Adipose tissue (tissue), 3 donors: ENCODE results near the gene DUS4L. TPM values are rescaled to one million over a fixed set of nuclear protein-coding genes. Genes with fewer than 3 reads are reported as not detected.

Experiments
- H3K27ac ChIP-seq: one replicate; pipeline ENCODE4 v1.5.1; 2013; ENCODE audit warnings: low read depth, low read length
- WGBS, 3 donors: extraction: QIAGEN DNeasy Blood & Tissue Kit; methylation state at CpG; one replicate each; pipeline ENCODE4 v1.1.7; 2013; 5-methylcytosine and 5-hydroxymethylcytosine counted together
- polyA plus RNA-seq, 3 donors: library from polyadenylated mRNA; stranded (reverse); fragments of 200-250 nt; gene quantifications; one replicate each; pipeline ENCODE4 v1.2.3, GENCODE V29; 2013
- donor health status: healthy with polysubstance abuse.
- donor health status: Bipolar disorder and iron deficiency.
- donor health status: healthy.

Gene DUS4L
- polyA plus RNA-seq, 3 donors = 2.0 to 6.2 (median 2.6) TPM

DNA sequence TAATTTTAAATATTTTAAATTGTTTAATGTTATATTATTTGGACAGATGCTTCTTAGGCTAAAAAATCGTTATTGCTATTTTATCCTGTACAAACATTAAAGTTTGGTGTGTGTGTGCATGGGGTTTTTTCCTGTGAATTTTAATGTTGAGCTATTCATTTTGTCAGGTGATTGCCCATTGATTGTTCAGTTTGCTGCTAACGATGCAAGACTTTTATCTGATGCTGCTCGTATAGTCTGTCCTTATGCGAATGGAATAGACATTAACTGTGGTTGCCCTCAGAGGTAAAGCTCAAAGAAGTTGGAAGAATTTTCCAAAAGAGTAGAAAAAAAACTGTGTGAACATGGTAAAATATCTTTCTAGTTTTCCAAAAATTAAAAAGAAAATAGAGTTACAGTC, 9.8 kb downstream of the DUS4L start:
- WGBS, 3 donors = 82 to 92% (median 92%) methylated on average over 4 of the region's 4 CpGs
- no peak overlapping the region for H3K27ac ChIP-seq

DNA sequence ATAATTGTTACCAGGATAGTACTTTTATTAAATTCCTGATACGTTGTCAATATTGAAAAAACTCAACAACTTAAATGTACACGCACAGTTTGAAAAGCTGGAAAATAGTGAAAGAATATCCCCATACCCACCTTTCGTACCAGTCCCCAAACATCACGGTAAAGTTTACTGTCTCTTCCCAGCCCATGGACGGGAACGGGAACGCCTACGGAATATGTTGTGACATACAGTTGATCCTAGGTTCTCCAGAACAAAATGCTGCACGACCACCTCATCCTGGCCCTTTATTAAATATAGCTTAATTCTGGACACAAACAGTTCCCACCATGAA, 15.7 kb downstream of the DUS4L start:
- WGBS, 3 donors = 1 to 3% (median 2%) methylated on average over 9 of the region's 9 CpGs

DNA sequence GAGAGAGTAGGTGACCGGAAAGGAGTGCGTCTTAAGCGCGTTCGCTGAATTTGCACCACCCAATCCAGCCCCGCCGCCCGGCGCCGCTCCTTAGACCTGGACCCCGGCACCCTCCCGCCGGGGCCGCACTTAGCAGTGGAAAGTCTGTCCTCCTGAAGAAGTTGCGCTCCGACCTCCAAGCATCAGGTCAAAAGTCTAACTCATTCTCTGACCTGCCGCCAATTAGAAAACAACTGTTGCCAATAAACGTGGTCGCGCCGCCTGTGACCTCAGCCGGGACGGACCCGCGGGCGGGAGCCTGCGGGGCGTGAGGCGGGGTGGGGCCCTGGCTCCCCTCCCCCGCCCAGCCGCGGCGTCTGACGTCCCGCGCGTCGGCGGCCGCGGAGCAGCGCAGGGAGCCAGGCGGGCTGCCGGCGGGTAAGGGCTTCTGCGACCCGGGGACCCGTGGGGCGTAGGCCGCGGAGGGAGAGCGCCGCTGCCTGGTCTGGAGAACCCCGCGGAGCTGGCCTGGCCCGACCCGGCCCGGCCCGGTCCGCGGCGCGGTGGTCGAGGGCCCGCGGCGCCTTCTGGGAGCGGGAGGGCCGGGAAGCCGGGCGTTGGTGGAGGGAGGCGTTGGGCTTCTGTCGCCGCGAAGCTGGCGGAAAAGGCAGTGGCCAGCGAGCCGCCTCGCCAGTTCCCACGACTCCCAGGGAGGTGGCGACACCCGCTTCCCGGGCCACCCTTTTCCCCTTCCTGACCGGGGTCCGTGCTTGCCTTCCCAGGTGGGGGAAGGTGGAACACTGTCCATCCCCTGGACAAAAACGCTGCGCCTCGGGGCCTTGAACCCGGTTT, 16.3 kb downstream of the DUS4L start, which contains the start of gene BCAP29:
Gene BCAP29, plus strand, starts transcription at position 362 of the 831 bp plus-strand sequence. CDS start 527 bp downstream, outside the sequence.
- 0% methylated on average over 71 to 89 of the region's 89 CpGs for WGBS, 3 donors

More for the DNA sequence above, 15.7 kb downstream of the DUS4L start:
- H3K27ac ChIP-seq = no peak overlapping the region

DNA sequence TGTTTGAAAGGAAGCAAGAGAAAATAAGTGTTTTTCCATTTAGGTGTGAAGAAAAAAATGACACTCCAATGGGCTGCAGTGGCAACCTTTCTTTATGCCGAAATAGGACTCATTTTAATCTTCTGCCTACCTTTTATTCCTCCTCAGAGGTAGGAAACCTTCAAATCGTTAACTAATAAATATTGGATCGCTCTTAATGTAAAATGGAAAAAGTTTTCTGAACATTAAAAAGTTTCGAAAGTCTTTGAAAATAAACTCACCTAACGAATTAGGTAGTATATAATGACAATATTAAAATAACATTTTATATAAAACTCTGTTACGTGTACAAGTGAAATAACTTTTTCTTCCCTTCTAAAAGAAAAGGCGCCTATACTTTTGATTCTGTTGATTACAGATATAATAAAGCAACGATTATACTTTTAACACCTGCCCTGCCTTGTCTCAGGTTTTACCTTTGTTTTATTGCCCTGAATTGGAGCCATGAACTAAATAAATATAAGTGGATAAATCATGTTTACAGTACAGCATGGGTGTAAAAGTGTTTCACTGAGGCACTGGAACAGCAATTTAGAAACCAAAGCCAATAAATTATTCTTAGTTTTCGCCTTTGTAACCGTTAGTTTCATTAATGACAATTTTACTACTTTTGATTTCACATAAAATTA, 17.1 kb downstream of the DUS4L start:
- peak overlapping the region; percentile 59 for H3K27ac ChIP-seq
- WGBS, 3 donors = 21 to 46% (median 37%) methylated on average over 10 of the region's 10 CpGs

More for the DNA sequence above, 16.3 kb downstream of the DUS4L start, which contains the start of gene BCAP29:
- peak within 1 kb of the TSS; percentile 59 for H3K27ac ChIP-seq

DNA sequence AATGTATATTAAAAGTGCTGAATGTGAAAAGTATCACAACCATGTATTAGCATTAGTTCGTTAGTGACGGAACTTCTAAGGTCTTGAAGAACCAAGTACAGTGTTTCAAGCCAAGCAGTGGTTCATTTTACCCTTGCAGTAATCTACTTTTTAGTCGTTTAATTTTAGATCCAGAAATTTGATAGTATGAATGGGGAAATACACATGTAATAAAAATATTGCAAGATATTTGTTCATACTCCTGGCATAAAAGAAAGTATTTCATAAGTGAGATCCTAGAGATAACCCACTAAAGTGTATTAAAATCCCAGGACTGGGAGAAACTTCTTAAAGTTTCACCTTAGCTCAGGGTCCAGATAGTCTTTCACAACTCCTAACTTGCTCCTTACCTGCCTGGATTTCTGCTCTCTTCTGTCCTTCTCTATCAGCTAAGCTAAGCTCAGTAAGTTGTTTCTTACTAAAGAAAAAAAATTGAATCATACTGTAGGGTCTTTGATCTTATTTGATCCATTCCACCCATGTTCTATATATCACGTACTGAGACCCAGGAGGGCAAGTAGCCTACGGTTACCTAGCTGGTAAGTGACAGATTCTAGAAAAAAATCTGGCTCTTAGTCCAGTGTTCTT, 17.7 kb downstream of the DUS4L start:
- WGBS, 3 donors = 44 to 57% (median 55%) methylated on average over 5 of the region's 5 CpGs

DNA sequence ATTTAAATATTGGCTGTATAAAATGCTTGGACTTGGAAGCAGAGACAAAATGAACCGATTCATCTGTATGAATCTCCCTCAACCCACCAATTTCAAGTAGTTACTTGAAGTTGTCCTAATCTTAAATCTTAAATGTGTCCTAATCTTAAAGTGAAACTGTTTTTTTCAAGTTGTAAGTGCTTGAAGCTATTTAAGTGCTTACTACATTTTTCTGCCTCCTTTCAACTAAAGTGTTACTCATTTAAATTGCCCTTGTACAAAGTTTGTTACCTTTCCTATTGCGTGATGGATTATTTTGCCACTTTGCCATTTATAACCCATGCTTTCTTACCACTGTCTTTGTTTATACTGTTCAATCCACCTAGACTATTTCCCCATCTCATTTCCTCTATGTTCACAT, 19.1 kb downstream of the DUS4L start:
- H3K27ac ChIP-seq = no peak overlapping the region
- WGBS, 3 donors = 79 to 92% (median 87%) methylated on average over 2 of the region's 2 CpGs

More for the DNA sequence above, 17.7 kb downstream of the DUS4L start:
- H3K27ac ChIP-seq = no peak overlapping the region

DNA sequence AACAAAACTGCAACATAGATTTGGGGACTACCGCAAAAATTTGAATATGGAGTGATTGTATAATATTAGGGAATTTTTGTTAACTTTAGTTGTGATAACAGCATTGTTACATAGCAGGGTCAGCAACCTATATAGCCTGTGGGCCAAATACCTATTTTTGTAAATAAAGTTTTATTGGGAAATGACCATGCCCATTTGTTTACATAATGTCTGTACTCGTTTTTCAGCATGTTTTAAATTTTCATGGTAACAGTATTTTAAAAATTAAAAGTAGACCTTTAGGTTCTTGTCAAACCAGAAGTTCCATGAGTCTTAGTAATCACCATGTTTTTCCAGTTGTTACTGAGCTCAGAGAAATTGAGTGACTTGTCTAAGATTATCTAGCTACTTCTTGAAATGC, 20.9 kb downstream of the DUS4L start:
- WGBS, 3 donors = 82 to 88% (median 84%) methylated on average over 2 of the region's 2 CpGs
- no peak overlapping the region for H3K27ac ChIP-seq

DNA sequence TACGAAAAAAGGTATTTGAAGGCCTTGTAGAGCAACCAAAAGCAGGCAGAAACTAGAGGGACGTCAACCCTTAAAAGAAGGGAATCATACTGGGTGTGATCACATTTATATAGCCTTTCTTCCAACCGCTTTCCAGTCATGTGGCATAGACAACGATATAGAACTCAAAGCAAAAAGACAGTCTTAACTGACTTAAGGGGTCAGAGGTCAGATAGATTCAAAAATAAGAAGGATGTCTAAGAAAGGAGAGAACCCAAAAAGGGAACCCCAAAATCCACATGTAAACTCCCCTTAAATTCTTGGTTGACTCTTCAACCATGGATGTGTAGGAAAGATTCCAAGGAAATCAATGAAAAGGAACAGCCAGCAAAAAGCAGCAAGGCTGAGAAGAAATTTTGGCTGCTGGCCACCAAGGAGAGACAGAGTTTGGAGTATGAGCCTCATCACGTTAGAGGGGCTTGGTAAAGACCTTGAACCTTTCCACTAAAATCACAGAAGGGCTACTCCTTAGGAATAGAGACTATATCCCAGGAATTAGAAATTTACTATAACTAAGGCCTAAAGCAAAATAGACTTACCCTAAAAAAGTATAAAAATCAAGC, 24.9 kb downstream of the DUS4L start:
- WGBS, 3 donors = 92 to 95% (median 94%) methylated on average over 5 of the region's 5 CpGs
- no peak overlapping the region for H3K27ac ChIP-seq

DNA sequence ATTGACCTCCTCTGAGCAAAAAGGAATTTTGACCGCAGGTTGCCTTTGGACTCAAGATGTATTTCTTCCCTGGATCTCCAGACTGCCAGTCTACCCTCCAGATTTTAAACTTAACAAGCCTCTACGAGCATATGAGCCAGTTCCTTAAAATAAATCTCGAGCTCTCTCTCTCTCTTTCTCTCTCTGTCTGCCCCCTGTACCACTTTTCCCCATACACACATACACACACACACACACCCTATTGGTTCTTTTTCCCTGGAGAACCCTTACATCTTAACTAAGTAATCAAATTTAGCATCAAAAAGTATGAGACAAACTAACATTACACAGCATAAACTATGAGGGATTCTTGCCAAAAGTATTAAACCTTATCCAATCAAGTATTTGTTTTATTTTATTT, 27.6 kb downstream of the DUS4L start:
- no peak overlapping the region for H3K27ac ChIP-seq
- WGBS, 3 donors = 66 to 85% (median 85%) methylated on average over 3 of the region's 3 CpGs

DNA sequence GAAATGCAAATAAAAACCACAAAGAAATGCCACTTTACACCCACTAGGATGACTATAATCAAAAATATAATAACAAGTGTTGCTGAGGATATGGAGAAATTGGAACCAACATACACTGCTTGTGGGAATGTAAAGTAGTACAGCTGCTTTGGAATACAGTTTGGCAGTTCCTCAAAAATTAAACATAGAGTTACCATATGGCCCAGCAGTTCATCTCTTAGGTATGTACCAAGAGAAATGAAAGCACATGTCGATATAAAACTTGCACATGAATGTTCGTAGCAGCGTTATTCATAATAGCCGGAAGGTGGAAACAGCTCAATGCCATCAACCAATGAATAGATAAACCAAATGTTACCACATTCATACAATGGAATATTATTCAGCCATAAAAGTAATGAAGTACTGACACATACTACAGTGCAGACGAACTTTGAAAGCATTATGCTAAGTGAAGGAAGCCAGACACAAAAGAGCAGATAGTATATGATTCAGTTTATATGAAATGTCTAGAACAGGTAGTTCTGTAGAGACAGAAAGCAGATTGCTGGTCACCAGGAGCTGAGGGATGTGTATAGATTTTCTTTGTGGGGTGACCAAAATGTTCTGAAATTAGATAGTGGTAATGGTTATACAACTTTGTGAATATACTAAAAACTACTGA, 28.7 kb downstream of the DUS4L start:
- no peak overlapping the region for H3K27ac ChIP-seq
- WGBS, 3 donors = 92 to 98% (median 93%) methylated on average over 5 of the region's 5 CpGs

DNA sequence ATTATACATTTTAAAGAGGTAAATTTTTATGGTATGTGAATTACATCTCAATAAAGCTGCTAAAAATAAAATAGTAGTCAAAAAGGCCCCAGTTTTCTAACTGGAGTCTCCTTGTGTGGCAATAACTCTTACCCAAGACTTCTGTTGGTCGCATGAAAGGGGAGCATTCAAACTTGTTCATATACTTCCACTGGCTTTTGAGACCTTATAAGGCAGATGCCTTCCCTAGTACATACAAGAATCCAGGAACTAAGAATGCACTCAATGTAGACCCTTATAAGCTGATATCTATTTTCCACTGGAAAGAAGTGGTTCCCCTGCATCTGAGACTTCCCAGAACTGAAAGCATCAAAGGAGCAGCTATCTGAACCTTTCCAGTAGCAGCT, 29.2 kb downstream of the DUS4L start:
- no peak overlapping the region for H3K27ac ChIP-seq
- 47 to 100% (median 68%) methylated on average over 1 of the region's 1 CpG for WGBS, 3 donors

DNA sequence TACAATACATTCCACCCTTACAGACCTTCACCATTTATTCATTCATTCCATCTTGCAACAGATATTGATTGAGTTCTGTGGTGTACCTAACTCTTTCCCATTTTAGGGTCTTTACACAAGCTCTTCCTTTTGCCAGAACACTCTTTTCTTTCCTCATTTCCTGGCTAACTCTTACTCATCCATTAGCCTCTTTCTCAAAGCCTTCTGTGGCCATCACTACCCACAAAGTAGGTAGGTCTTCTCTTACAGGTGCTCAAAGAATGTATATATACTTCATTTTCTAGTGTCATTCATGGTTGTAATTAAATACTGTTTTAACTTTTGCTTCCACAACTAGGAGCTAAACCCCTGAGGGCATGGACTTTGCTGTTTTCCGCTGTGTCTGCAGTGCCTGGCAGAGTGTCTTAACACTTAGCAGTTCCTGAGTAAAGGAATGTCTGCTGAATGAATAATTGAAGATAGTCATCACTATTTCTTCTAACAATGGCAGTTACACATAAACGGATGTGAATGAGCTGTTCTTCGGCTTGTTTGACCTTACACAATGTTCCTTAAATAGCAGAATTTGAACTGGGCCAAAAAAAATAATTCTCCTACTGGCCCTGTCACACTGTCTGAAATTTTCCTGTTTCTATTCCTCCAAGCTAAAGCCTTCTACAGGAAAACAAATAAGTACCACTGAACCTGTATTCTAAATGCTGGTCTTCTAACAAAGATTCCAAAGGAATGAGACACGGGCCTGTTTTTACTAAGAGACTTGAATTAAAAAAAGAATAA, 31.4 kb downstream of the DUS4L start:
- peak overlapping the region; percentile 38 for H3K27ac ChIP-seq
- 57 to 80% (median 64%) methylated on average over 4 of the region's 4 CpGs for WGBS, 3 donors

DNA sequence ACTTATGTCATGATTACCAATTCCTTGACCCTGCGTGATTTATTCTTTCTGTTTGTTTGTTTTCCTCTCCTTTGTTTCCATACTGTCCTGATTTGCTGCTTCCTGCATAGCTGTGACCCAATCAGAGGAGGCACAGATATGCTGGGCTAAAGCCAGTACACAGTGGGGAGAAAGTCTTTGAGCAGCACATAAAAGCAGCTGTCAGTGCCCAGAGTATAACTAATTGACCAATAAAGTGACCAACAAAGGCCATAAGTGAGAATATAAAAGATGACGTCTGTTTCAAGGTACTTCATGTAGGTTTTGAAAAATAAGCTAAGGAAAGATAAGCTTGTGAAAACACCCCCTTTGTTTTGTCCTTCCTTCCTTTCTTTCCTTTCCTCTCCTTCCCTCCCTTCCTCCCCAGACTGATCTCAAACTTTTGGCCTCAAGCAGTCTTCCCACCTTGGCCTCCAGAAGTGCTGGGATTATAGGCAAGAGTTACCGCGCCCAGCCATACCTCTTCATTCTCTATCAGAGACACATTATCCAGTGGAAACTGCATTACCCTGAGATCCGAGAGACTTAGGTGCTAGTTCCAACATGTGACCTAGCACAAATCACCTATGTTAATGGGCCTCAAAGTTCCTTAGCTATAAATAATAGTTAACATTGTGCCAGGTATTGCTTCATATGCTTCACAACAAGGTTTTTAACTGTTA, 33.3 kb downstream of the DUS4L start:
- H3K27ac ChIP-seq = no peak overlapping the region
- 85 to 86% (median 85%) methylated on average over 5 of the region's 5 CpGs for WGBS, 3 donors

DNA sequence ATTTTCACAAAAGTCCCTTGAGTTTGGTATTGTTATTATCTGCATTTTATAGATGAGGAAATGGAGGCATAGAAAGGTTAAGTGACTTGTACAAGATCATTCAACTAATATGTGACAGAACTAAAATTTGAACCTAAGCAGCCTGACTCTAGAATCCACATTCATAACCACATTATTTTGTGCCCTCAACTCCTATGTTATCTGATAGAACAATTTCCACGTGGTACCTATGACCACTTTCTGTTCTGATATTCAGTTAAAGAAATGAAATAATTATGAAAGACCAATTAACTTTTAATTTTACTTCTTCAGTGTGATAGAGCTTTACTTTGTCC, 33.8 kb downstream of the DUS4L start:
- no peak overlapping the region for H3K27ac ChIP-seq
- WGBS, 3 donors = 92 to 95% (median 94%) methylated on average over 1 of the region's 1 CpG

DNA sequence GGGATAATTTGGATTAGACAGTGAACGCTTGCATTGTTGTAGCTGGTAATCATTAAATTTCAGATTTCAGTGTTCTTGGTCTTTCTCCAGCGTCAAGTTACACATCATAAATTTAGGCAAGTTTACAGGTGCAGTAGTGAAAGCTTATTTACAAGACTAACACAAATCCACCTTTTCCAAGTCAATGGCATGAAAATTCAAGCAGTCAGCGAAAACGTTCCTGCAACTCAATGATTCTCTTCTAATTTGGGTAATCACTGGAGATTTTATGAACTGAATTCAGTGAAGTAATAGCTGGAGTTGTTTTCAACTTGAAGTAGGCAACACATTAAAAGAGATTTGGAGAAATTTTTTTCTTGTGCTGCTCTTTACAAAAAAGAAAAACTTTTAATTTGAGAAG, 34.2 kb downstream of the DUS4L start:
- H3K27ac ChIP-seq = no peak overlapping the region
- 81 to 91% (median 84%) methylated on average over 4 of the region's 4 CpGs for WGBS, 3 donors

DNA sequence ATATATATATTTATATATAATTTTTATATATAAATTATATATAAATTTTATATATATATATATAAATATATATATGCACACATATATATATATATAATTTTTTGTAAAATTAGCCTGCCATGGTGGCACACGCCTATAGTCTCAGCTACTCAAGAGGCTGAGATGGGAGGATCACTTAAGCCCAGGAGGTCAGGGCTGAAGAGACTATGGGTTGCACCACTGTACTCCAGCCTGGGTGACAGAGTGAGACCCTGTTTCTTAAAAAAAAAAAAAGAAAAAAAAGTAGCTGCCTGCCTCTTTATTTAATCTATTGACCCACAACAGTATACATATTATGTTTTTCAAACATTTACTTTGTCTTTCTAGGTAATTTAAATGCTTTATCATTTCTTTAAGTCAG, 35.5 kb downstream of the DUS4L start:
- no peak overlapping the region for H3K27ac ChIP-seq
- 94 to 100% (median 100%) methylated on average over 1 of the region's 1 CpG for whole genome bisulfite sequencing, 3 donors

DNA sequence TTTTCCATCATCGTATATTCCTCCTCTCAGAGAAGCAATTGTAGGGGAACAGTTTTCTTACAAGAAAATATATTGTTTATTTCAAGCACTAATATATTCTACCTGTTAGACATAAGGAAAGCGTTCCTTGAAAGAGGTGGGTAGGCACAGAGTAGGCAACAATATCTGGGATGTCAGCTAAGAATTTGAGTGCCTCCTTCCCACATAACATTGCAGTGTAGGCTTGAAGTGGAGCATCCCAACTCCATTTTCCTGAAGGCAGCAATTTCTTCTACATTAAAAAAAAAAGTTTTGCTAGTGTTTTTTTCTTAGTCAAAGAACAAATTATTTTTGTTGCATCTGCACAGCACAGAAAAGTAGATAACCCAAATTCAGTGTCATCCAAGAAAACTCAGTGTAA, 37.0 kb downstream of the DUS4L start:
- WGBS, 3 donors = 93 to 97% (median 94%) methylated on average over 2 of the region's 2 CpGs
- H3K27ac ChIP-seq = no peak overlapping the region
